ENCODE measurements around the gene EBLN1. TPM values are rescaled to one million over a fixed set of nuclear protein-coding genes. Genes with fewer than 3 reads are reported as not detected.
A peak's percentile ranks its signal among the peaks of the same experiment; 100 is the strongest.

EBLN1 gene
- polyA plus RNA-seq, 1 experiment = not detected

DNA sequence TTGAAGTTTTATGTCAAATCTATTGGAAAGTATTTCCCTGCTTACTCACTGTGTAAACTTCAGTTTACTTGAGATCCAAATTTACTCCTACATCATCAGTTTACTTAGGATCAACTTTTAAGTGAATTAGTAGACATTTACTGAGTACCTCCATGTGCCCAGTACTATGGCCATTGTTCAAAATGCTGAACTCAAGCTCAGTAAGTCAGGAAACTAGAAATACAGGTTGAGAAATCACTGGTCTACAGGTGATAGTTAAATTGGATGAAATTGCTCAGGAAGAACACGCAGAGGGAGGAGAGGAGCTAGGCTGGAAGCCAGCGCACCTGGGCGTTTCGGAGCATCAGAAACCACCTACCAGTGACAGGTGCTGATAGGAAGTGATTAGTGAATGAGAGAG lies 25.5 kb upstream of the EBLN1 start:
- POLR2A ChIA-PET = no interaction called here
- DNase-seq (ENCODE audit: low read depth) = no peak

DNA sequence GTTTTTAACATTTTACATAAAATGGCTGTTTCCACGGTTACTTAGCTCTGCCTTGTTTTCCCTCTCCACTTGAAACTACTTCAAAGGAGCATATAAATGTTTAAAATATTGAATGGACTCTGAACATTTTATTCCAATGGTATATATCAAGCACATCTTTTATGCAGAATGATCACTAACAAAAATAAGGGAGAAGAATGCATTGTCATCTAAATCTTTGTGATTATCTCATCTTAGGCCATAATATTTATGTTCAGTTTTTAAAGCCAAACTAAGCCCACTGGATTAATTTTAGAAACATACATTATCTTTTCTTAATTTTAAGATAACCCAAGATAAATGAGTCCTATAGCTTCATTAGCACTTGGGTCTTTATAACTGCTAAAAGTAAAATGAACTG lies 13.4 kb upstream of the EBLN1 start:
- H3K27me3 ChIP-seq (ENCODE audit: control insufficient read depth, insufficient read depth, low read length) = no peaks in the 10 kb centered on the region
- no peak overlapping the region for H3K4me3 ChIP-seq (ENCODE audit: low read depth, low read length)
- CTCF ChIA-PET = interaction anchor here (1.1 kb wide), 1 partner anchor 758 kb away, joined by 3 read pairs; no protein-coding TSS in a partner anchor
- no peak for DNase-seq (ENCODE audit: low read depth)
- TF ChIP-seq, protein P1, sequence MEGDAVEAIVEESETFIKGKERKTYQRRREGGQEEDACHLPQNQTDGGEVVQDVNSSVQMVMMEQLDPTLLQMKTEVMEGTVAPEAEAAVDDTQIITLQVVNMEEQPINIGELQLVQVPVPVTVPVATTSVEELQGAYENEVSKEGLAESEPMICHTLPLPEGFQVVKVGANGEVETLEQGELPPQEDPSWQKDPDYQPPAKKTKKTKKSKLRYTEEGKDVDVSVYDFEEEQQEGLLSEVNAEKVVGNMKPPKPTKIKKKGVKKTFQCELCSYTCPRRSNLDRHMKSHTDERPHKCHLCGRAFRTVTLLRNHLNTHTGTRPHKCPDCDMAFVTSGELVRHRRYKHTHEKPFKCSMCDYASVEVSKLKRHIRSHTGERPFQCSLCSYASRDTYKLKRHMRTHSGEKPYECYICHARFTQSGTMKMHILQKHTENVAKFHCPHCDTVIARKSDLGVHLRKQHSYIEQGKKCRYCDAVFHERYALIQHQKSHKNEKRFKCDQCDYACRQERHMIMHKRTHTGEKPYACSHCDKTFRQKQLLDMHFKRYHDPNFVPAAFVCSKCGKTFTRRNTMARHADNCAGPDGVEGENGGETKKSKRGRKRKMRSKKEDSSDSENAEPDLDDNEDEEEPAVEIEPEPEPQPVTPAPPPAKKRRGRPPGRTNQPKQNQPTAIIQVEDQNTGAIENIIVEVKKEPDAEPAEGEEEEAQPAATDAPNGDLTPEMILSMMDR (IDR thresholded peaks at IDR 0.05; ENCODE audit: insufficient read depth, low read depth, low read length) = no peak
- H3K36me3 ChIP-seq (ENCODE audit: control insufficient read depth, insufficient read depth, low read length) = no peaks in the 10 kb centered on the region
- POLR2A ChIA-PET = no interaction called here

More for the DNA sequence above, 25.5 kb upstream of the EBLN1 start:
- H3K27me3 ChIP-seq (ENCODE audit: control insufficient read depth, insufficient read depth, low read length) = no peaks in the 10 kb centered on the region; the same call in 1 of the 2 replicates
- no peaks in the 10 kb centered on the region for H3K36me3 ChIP-seq (ENCODE audit: control insufficient read depth, insufficient read depth, low read length)
- TF ChIP-seq, protein P1 (IDR thresholded peaks at IDR 0.05; ENCODE audit: insufficient read depth, low read depth, low read length) = no peak
- CTCF ChIA-PET = interaction anchor here (1.3 kb wide), 2 partner anchors 10 to 17 kb away, joined by 3 to 4 read pairs; no protein-coding TSS in a partner anchor
- no peak overlapping the region for H3K4me3 ChIP-seq (ENCODE audit: low read depth, low read length)

DNA sequence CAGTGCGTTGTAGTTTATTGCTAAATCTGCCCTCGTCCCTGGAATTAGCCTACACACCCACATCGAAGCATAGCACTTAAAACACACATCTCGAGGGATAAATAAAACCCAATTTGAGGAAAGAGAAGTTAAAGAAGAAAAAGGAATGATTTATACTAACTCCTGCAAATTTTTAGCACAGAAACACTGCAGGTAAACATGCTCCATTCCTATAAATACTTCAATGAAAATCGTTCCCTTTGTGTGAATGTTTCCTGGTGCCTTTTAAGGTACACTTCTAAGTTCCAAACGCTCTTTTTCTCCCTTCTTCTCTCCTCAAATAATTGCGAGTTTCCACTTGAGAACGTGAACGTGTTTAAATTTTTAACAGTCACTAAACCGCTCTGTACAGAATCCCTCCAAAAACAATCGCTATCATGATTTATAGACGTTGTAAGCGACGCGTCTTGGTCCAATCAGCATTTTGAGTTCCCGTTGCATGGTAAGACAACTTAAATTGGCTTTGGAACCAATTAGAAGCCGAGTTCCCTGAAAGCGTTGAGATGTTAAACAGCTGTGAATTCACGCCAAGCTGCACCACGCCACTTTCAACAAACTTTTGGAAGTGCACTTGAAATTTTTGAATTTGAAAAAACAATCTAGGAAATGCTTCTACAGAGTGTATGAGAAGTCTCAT lies 12.5 kb upstream of the EBLN1 start:
- TF ChIP-seq, protein P1 (IDR thresholded peaks at IDR 0.05; ENCODE audit: insufficient read depth, low read depth, low read length) = no peak
- H3K27me3 ChIP-seq (ENCODE audit: control insufficient read depth, insufficient read depth, low read length) = no peaks in the 10 kb centered on the region
- DNase-seq (ENCODE audit: low read depth) = no peak
- CTCF ChIA-PET = interaction anchor here (1.1 to 1.6 kb wide), 2 partner anchors 14 to 759 kb away, joined by 3 read pairs; no protein-coding TSS in a partner anchor
- no peaks in the 10 kb centered on the region for H3K36me3 ChIP-seq (ENCODE audit: control insufficient read depth, insufficient read depth, low read length)
- POLR2A ChIA-PET = interaction anchor here (0.6 kb wide), 1 partner anchor 78 kb away, joined by 5 read pairs; no protein-coding TSS in a partner anchor
- H3K4me3 ChIP-seq (ENCODE audit: low read depth, low read length) = peak overlapping the region; percentile 75

DNA sequence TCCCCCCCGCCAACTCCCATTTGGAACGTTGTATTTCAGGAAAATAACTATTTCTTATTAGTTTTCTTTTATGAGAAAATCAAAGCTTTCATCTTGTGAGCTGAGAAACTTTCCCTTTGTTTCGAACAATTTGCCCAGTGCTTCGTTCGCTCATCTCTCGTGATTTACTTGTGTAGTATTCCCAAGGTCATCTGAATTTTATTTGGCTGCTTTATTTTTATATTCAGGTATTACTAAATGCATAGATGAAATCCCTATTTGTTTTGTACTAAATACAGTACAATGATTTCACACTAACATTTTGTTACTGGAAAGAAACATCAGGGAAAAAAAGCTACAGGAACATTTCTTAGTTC lies 12.0 kb upstream of the EBLN1 start:
- ChIA-PET POLR2A (interaction anchor here (0.6 kb wide), 1 partner anchor 79 kb away, joined by 5 read pairs; no protein-coding TSS in a partner anchor), CTCF (interaction anchor here (1.6 kb wide), 1 partner anchor 15 kb away, joined by 3 read pairs; no protein-coding TSS in a partner anchor)
- H3K27me3 ChIP-seq (ENCODE audit: control insufficient read depth, insufficient read depth, low read length) = 0 out of 2 replicates have a peak, but pooled peaks cover 2% of the 10 kb centered on the region
- no peak for DNase-seq (ENCODE audit: low read depth)
- H3K36me3 ChIP-seq (ENCODE audit: control insufficient read depth, insufficient read depth, low read length) = no peaks in the 10 kb centered on the region
- TF ChIP-seq, protein P1 (IDR thresholded peaks at IDR 0.05; ENCODE audit: insufficient read depth, low read depth, low read length) = no peak
- peak overlapping the region; percentile 75 for H3K4me3 ChIP-seq (ENCODE audit: low read depth, low read length)

DNA sequence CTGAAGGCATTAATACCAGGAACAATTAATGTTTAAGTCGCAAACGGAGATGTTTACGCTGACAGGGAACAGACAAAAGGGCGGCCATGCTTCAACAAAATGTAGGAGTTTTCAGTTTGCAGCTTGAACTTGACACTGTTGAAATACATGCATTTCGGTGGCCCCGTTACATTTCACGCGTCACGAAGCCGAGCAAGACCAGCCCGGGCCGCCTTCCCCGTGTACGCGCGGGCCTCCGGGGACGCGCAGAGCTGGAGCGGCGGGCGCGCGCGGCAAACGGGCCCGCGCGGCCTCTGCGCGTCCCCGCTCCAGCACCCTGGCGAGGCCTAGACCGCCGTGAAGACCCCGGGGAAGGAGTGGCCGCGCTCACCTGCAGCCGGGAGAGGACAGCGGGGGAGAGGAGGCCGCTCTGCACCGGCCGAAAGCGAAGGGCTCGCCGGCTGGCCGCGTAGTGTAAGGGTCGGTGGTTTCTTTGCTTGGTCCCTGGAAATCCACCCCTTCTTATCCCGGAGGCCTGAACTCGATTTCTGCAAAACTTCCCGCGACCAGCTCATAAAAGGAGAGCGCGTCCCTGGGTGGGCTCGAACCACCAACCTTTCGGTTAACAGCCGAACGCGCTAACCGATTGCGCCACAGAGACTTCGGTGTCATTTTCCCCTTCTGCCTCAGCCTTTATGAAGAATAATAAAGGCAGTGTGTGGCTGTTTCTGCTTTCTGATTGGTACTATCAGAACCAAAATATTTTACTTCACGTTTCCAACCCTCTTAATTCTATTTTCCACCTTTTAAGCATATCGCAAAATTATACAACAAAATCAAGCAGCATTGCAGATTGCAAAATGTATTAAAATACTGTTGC lies 11.4 kb upstream of the EBLN1 start:
- Histone ChIP-seq H3K4me3 (ENCODE audit: low read depth, low read length) (peak overlapping the region; percentile 75), H3K36me3 (ENCODE audit: control insufficient read depth, insufficient read depth, low read length) (no peaks in the 10 kb centered on the region), H3K27me3 (ENCODE audit: control insufficient read depth, insufficient read depth, low read length) (0 out of 2 replicates have a peak, but pooled peaks cover 2% of the 10 kb centered on the region)
- TF ChIP-seq, protein P1 (IDR thresholded peaks at IDR 0.05; ENCODE audit: insufficient read depth, low read depth, low read length) = no peak
- POLR2A ChIA-PET = interaction anchor here (0.6 kb wide), 1 partner anchor 79 kb away, joined by 5 read pairs; no protein-coding TSS in a partner anchor
- peak; percentile 53 for DNase-seq (ENCODE audit: low read depth)
- CTCF ChIA-PET = interaction anchor here (0.7 to 1.6 kb wide), 2 partner anchors 15 to 58 kb away, joined by 3 read pairs; no protein-coding TSS in a partner anchor
